Spleen (tissue), 7 donors: ENCODE results near the gene TEX51.

Source experiments
- CTCF ChIP-seq, 11 experiments: fragments of 200-600 bp in 7 of 11; fragments of 450-650 bp in 4 of 11; sonication (generic) in 4 of 11; IDR thresholded peaks in 8 of 11; conservative IDR thresholded peaks in 3 of 11; 1 replicate in 7 of 11; 2 replicates in 4 of 11; pipeline versions ENCODE4 v1.4.0 to v1.8.0; 2016 to 2021; ENCODE audit warnings: antibody characterized with exemption in 11 of 11, inconsistent platforms in 4 of 11, mild to moderate bottlenecking in 1 of 11
- POLR2AphosphoS5 ChIP-seq, 3 donors: sonication (generic); formaldehyde crosslinking; IDR thresholded peaks; one replicate each; pipeline ENCODE4 v1.5.1; 2017; ENCODE audit warnings: antibody characterized with exemption in 3 of 3
- donor health status: DM: no; HTN: no; CAD: no; lungs with moderate emphysema.
- donor health status: DM: no; HTN: no; CAD: no.
- donor health status: DM: no; HTN: no; CAD: no.

GRCh38 chr2:126866451-126866850 lies 32.2 kb upstream of the TEX51 start:
- TF ChIP-seq CTCF (IDR thresholded peaks at IDR 0.05 in 8 of 11, conservative IDR thresholded peaks at IDR 0.05 in 3 of 11) (no peak), POLR2AphosphoS5 (IDR thresholded peaks at IDR 0.05) (no peak)
